ENCODE data around the gene STMN1.

GRCh38 chr1:25913206-25913605, 7.0 kb upstream of the STMN1 start:
- TF ChIP-seq CTCF (IDR thresholded peaks at IDR 0.05) (no peak), POLR2A (IDR thresholded peaks at IDR 0.05) (no peak)
